Hepatic stellate cell (primary cell): ENCODE data around the gene CARMIL1.

Experiments
- DNase-seq: peaks from one replicate; pipeline ENCODE4 v3.0.0; 2011; ENCODE audit warnings: low spot score

The CARMIL1 gene

DNA sequence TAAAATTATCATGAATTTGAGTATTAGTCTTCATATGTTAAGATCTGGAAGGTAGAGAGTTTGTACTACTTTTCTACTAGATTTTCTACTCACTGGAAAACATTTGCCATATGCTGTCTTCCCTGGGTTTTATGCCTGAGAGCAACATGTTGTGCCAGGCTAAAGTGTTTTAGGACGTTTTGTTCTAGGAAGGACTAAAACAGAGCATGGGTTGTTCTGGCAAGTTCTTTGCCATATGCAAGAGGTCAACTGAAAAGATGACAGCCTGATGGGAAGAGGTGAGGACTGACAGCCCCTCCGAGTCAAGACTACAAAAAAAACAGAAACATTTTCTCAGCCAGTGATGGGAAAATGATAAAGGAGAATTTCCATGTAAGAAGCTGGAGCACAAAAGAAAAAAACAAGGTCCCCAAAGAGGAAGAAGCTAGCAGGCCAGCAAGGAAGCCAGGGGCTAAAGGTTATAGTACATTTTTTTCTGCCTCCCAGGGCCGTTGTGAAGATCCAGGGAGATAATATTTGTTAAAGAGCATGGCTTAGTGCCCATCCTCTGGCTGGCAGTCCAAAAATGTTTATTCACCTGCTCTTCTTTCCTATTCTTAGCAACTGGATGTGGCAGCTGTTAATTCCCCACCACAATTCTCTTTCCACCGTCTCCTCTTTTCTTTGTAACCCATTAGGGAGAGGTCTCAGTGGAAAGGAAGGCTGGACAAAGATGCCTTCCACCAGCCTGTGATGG is 380.6 kb downstream of the CARMIL1 start:
- no peak for DNase-seq

DNA sequence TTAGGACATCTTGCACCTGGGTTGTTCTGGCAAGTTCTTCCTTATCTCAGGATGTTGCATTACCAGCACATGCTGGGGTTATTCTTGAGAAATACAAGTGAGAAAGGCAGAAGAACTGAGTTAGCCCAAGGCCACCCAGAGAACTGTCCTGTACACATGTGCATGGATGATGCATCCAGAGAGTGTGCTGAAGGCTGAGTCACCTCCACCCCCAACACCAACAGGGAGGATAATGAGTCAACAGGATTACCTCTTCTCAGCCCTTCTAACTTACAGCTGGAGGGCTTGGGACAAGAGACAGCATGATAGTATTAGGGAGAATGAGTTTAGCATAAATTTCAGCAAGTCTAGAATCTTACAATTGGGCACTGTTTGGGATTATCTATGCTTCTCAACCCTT is 381.3 kb downstream of the CARMIL1 start:
- no peak for DNase-seq

DNA sequence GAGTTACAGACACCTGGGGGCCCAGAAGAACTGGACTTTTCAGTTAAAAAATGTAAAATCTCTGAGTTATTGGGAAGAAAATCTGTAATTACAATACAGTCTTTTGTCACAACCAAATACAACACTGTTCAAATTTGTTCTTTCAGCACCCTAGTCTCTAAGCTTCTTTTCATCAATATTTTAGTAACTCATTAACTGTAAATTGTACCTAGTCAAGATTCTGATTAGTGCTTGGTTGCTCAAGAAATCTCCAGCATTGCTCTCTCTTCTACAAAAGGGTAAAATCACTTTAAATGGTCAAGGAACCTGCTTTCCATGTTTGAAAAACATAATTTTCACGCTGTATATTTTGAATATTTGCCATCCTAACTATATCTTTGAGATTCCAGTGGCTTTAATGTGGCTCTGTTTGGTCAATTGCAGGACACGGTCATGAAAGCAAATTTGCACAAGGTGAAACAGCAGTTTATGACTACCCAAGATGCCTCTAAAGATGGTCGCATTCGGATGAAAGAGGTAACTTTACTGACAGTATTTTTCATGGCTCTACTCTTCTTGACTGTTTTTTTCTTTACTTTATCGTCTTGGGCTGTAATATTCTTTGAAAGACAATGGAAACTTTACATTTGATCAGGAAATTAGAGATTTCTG is 382.1 kb downstream of the CARMIL1 start:
- no peak for DNase-seq

DNA sequence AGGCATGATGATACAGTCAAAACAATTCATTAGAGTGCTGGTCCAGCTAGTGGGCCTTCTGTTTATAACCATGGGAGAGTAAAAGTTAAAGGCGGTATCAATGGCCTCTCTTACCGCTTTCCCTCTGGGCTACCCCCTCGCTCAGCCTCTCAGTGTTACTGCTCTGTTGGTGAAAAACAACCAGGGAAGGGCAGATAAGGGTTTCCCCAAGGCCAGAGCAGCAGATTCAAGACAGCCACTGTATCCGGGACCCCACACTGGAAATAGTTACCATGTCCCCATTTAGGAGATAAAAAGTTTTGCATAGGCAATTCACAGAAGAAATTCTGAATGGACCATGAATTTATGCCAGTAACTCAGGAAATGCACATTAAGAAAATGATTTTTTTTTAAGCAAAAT is 386.3 kb downstream of the CARMIL1 start:
- no peak for DNase-seq

DNA sequence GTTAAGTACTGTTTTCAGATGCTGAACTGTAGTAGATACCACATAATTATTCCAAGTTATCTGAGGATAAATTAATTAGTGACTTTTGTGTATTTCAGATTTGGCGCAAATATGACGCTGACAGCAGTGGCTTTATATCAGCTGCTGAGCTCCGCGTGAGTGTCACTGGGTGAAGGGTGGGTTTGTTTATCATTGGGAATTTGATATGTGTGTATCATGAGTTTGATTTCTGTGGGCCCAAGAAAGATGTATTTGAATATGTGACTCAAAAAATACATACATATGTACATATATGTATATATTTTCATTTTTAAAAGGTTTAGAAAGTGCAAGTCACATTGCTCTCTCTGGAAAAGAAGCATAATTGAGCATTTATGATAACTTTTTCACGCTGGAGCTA is 390.2 kb downstream of the CARMIL1 start:
- DNase-seq, result no peak
